H1 (cell line): Measurements from ENCODE around the gene SRRM3.

ENCODE experiments used
- BACH1 ChIP-seq: IDR thresholded peaks from 2 replicates; pipeline ENCODE4 v1.6.1; 2012; ENCODE audit warnings: low read length, improper control_type of control experiment
- EZH2 ChIP-seq: fragments of 200-600 bp; sonication (generic); IDR thresholded peaks from 2 replicates; pipeline ENCODE4 v1.7.1; 2012; ENCODE audit warnings: low read depth, mild to moderate bottlenecking, moderate library complexity, low read length, inconsistent platforms; ENCODE audit not compliant: severe bottlenecking
- HDAC2 ChIP-seq, 2 experiments: fragments of 300-600 bp in 1 of 2; sonication (generic) in 1 of 2; IDR thresholded peaks; 2 replicates each; pipeline ENCODE4 v1.6.1; 2011 to 2012; ENCODE audit warnings: low read depth in 2 of 2, low read length in 2 of 2, mild to moderate bottlenecking in 2 of 2, moderate library complexity in 2 of 2, borderline replicate concordance in 1 of 2, inconsistent platforms in 1 of 2
- RXRA ChIP-seq: IDR thresholded peaks from 2 replicates; pipeline ENCODE4 v1.6.1; 2011; ENCODE audit warnings: low read depth, mild to moderate bottlenecking, low read length, moderate library complexity; ENCODE audit not compliant: insufficient read depth
- TF ChIP-seq, protein P1 (sequence below), 3 experiments: IDR thresholded peaks; 1 replicate in 2 of 3; 2 replicates in 1 of 3; pipeline versions ENCODE4 v1.5.1 to v1.6.1; 2011; ENCODE audit warnings: low read length in 3 of 3, mild to moderate bottlenecking in 3 of 3, inconsistent platforms in 2 of 3, low read depth in 1 of 3, moderate library complexity in 1 of 3; ENCODE audit not compliant: insufficient read depth in 1 of 3; ENCODE audit errors: control extremely low read depth in 1 of 3

DNA sequence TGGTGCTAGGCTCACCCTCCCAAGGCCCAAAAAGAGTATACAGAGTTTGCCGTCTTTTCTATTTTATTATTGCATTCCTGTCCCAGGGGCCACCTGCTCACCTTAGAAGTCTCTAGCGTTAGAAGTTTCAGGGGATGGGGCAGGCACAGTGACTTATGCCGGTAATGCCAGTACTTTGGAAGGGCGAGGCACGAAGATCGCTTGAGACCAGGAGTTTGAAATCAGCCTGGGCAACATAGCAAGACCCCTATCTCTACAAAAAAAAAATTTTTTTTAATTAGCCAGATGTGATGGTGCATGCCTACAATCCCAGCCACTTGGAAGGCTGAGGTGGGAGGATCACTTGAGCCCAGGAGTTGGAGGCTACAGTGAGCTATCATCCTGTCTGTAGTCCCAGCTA lies 70.4 kb downstream of the SRRM3 start:
- TF ChIP-seq, protein P1, sequence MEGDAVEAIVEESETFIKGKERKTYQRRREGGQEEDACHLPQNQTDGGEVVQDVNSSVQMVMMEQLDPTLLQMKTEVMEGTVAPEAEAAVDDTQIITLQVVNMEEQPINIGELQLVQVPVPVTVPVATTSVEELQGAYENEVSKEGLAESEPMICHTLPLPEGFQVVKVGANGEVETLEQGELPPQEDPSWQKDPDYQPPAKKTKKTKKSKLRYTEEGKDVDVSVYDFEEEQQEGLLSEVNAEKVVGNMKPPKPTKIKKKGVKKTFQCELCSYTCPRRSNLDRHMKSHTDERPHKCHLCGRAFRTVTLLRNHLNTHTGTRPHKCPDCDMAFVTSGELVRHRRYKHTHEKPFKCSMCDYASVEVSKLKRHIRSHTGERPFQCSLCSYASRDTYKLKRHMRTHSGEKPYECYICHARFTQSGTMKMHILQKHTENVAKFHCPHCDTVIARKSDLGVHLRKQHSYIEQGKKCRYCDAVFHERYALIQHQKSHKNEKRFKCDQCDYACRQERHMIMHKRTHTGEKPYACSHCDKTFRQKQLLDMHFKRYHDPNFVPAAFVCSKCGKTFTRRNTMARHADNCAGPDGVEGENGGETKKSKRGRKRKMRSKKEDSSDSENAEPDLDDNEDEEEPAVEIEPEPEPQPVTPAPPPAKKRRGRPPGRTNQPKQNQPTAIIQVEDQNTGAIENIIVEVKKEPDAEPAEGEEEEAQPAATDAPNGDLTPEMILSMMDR (IDR thresholded peaks at IDR 0.05; ENCODE audit: control extremely low read depth in 1 of 3, insufficient read depth in 1 of 3, low read depth in 1 of 3, low read length in 3 of 3), result no peak
- no peak for TF ChIP-seq BACH1
- no peak for TF ChIP-seq EZH2
- TF ChIP-seq RXRA, result no peak
- TF ChIP-seq HDAC2 (IDR thresholded peaks at IDR 0.05; ENCODE audit: borderline replicate concordance in 1 of 2, low read depth in 2 of 2, low read length in 2 of 2), result no peak
